K562 (cell line): ENCODE results near the gene IGSF9. TPM values are rescaled to one million over a fixed set of nuclear protein-coding genes. Genes with fewer than 3 reads are reported as not detected.

Experiments used
- ATAC-seq: fragments of 200-7000 bp; cut with Tn5 transposase; 3 replicates; pipeline ENCODE4 v1.9.1; 2020; ENCODE audit warnings: moderate library complexity
- BruUV-seq: library from RNA; stranded (reverse); fragments of 400-500 nt; replicated peaks from 2 replicates; lab custom pipeline; 2021; lab: Mats Ljungman, UMichigan
- CTCF ChIA-PET: fragments of 300-600 bp; formaldehyde crosslinking; extraction: SDS; loops from one replicate; lab custom pipeline; 2021; ENCODE audit warnings: low intra/inter-chr PET ratio; lab: Yijun Ruan, JAX
- POLR2A ChIA-PET: fragments of 300-600, 350-650 bp; sonication (Branson Sonifier 250); formaldehyde crosslinking; extraction: SDS; loops from one replicate; lab custom pipeline; 2021; ENCODE audit warnings: antibody characterized with exemption, inconsistent platforms; lab: Yijun Ruan, JAX
- DNase-seq, 4 experiments: peaks; one replicate each; pipeline versions ENCODE4 v3.0.0 to v3.0.0-alpha.2; 2011 to 2018; ENCODE audit warnings: low spot score in 3 of 4, mixed read lengths in 3 of 4; ENCODE audit errors: extremely low read depth in 1 of 4
- FAIRE-seq: peaks from 2 replicates; lab custom pipeline; 2011; peaks lifted over from hg19 to GRCh38; lab: Jason Lieb, UNC
- H2AFZ ChIP-seq: 2 replicates; pipeline ENCODE4 v1.6.0; 2011; ENCODE audit warnings: low read depth, low read length, control low read depth, inconsistent platforms
- H3K27ac ChIP-seq: fragments of 200-600 bp; 3 replicates; pipeline ENCODE4 v1.8.0; 2011; ENCODE audit warnings: low read depth, mild to moderate bottlenecking, control low read depth, inconsistent platforms, low read length, moderate library complexity, mixed read lengths; ENCODE audit errors: extremely low read depth
- H3K27me3 ChIP-seq, 2 experiments: fragments of 300-600 bp in 1 of 2; 2 replicates in 1 of 2; 3 replicates in 1 of 2; pipeline versions ENCODE4 v1.6.0 to v1.8.0; 2011; ENCODE audit warnings: inconsistent platforms in 2 of 2, low read length in 2 of 2, mild to moderate bottlenecking in 1 of 2, mixed read lengths in 1 of 2, moderate library complexity in 1 of 2; ENCODE audit not compliant: control insufficient read depth in 2 of 2, insufficient read depth in 2 of 2
- H3K36me3 ChIP-seq: fragments of 300-600 bp; 3 replicates; pipeline ENCODE4 v1.8.0; 2011; ENCODE audit warnings: mild to moderate bottlenecking, low read length, inconsistent platforms; ENCODE audit not compliant: control insufficient read depth, insufficient read depth
- H3K4me1 ChIP-seq, 2 experiments: fragments of 200-600 bp in 1 of 2; replicated peaks in 1 of 2; 2 replicates in 1 of 2; 3 replicates in 1 of 2; pipeline versions ENCODE4 v1.5.1 to v1.8.0; 2011; ENCODE audit warnings: inconsistent platforms in 2 of 2, low read length in 2 of 2, mild to moderate bottlenecking in 1 of 2, mixed read lengths in 1 of 2, moderate library complexity in 1 of 2; ENCODE audit not compliant: control insufficient read depth in 2 of 2, insufficient read depth in 2 of 2
- H3K4me2 ChIP-seq: 2 replicates; pipeline ENCODE4 v1.6.1; 2011; ENCODE audit warnings: low read length, control low read depth, inconsistent platforms, mixed read lengths; ENCODE audit not compliant: insufficient read depth
- H3K4me3 ChIP-seq: fragments of 200-600 bp; sonication (generic), shearing (Covaris generic); 2 replicates; pipeline ENCODE4 v1.5.1; 2016; ENCODE audit warnings: control low read depth, inconsistent platforms
- H3K79me2 ChIP-seq: fragments of 200-600 bp; 3 replicates; pipeline ENCODE4 v1.8.0; 2011; ENCODE audit warnings: low read length, inconsistent platforms; ENCODE audit not compliant: control insufficient read depth, insufficient read depth
- H3K9ac ChIP-seq, 2 experiments: 2 replicates each; pipeline versions ENCODE4 v1.6.0 to v1.6.1; 2011; ENCODE audit warnings: low read depth in 2 of 2, low read length in 2 of 2, control low read depth in 1 of 2, inconsistent platforms in 1 of 2, mild to moderate bottlenecking in 1 of 2, mixed read lengths in 1 of 2; ENCODE audit not compliant: insufficient read depth in 1 of 2
- H3K9me1 ChIP-seq: one replicate; pipeline ENCODE4 v1.6.0; 2011; ENCODE audit warnings: inconsistent platforms, mild to moderate bottlenecking, low read length, moderate library complexity; ENCODE audit not compliant: control insufficient read depth, insufficient read depth
- H3K9me3 ChIP-seq: replicated peaks from 2 replicates; pipeline ENCODE4 v1.5.1; 2011; ENCODE audit warnings: low read depth, low read length, inconsistent platforms; ENCODE audit not compliant: control insufficient read depth, insufficient read depth
- H4K20me1 ChIP-seq: replicated peaks from 2 replicates; pipeline ENCODE4 v1.6.1; 2011; ENCODE audit warnings: low read length, inconsistent platforms, mixed read lengths; ENCODE audit not compliant: control insufficient read depth, insufficient read depth
- FOXA3 ChIP-seq, 2 experiments: fragments of 450-650 bp in 1 of 2; sonication (generic) in 1 of 2; formaldehyde crosslinking; IDR thresholded peaks in 1 of 2; conservative IDR thresholded peaks in 1 of 2; 2 replicates each; pipeline versions ENCODE4 v1.4.0 to v1.8.0; 2020 to 2022; ENCODE audit warnings: mild to moderate bottlenecking in 2 of 2, missing genetic modification reagents in 1 of 2
- ZNF143 ChIP-seq: sonication (generic); formaldehyde crosslinking; IDR thresholded peaks from 2 replicates; pipeline ENCODE4 v1.9.0; 2022; ENCODE audit warnings: mild to moderate bottlenecking, missing genetic modification reagents
- WGBS: fragments of 100-300 bp; shearing (Covaris generic); methylation state at CpG from one replicate; pipeline ENCODE4 v1.1.6; 2016; ENCODE audit warnings: low coverage, mixed read lengths; ENCODE audit not compliant: insufficient coverage; ENCODE audit errors: missing lambda C conversion rate; 5-methylcytosine and 5-hydroxymethylcytosine counted together
- in situ Hi-C: fragments of 300-500 bp; cut with MboI; formaldehyde crosslinking; loops from 4 replicates; pipeline ENCODE4 v1.15.0; 2018; ENCODE audit warnings: inconsistent platforms, mixed read lengths
- intact Hi-C: fragments of 100-400 bp; cut with micrococcal nuclease; formaldehyde crosslinking; loops from 2 replicates; pipeline ENCODE4 v1.14.2; 2022
- polyA plus RNA-seq, 8 experiments: library from polyadenylated mRNA; depleted of rRNA in 4 of 8; stranded (reverse) in 5 of 8; unstranded in 3 of 8; fragments of >200 nt; fragmentation: Nextera tagmentation in 2 of 8; fragmentation: Illumina TruSeq in 1 of 8; extraction: Ambion mirVana in 2 of 8; extraction: Trizol in 1 of 8; gene quantifications; 2 replicates each; pipeline versions ENCODE4 v1.2.1 to v1.2.3, GENCODE V29; 2011 to 2014; ENCODE audit warnings: inconsistent platforms in 1 of 8, missing spikeins in 1 of 8
- total RNA-seq, 7 experiments: library from RNA; depleted of rRNA in 6 of 7; stranded (reverse); fragments of >200 nt in 6 of 7; fragmentation: Illumina TruSeq in 2 of 7; extraction: Trizol in 2 of 7; gene quantifications; 2 replicates each; pipeline versions ENCODE4 v1.2.1 to v1.2.3, GENCODE V29; 2011 to 2021; ENCODE audit warnings: low replicate concordance in 1 of 7

The IGSF9 gene
- total and polyA plus RNA-seq, 9 of the 15 experiments (the other 6 are each of a cell fraction or from before 2014, with no cell fraction given) = 0.03 to 0.29 (median 0.07) TPM; not detected in 1

GRCh38 chr1:159937054-159937750 lies 8.2 kb downstream of the IGSF9 start:
- Histone ChIP-seq H3K27ac (no peak overlapping the region), H3K27me3 (peaks cover 11 to 56% of the 10 kb centered on the region in 2 experiments), H3K9me1 (no peaks in the 10 kb centered on the region), H3K4me3 (no peak overlapping the region), H3K79me2 (no peaks in the 10 kb centered on the region), H3K4me1 (peaks cover 4 to 18% of the 10 kb centered on the region in 2 experiments; a peak in 4 of 5 replicates), H3K4me2 (no peak overlapping the region), H2AFZ (no peak overlapping the region), H3K9ac (no peak overlapping the region), H3K9me3 (no peaks in the 10 kb centered on the region), H4K20me1 (peaks cover 3% of the 10 kb centered on the region; the same call in 1 of the 2 replicates), H3K36me3 (no peaks in the 10 kb centered on the region)
- CTCF ChIA-PET = interaction anchor here (0.6 to 6.5 kb wide), 3 partner anchors 69 to 261 kb away, joined by 3 to 75 read pairs (median 4); no protein-coding TSS in a partner anchor
- 0 out of 4 replicates have a peak, but pooled peaks of 1 of the 2 experiments have one; percentile 12 for TF ChIP-seq FOXA3 (CRISPR knock-in tag; conservative IDR thresholded peaks at IDR 0.05 in 1 of 2, IDR thresholded peaks at IDR 0.05 in 1 of 2)
- no peak for TF ChIP-seq ZNF143 (CRISPR knock-in tag)
- POLR2A ChIA-PET = no interaction called here
- in situ Hi-C loops (loop anchor here (5.0 kb wide), 1 partner anchor 70 kb away; no protein-coding TSS in a partner anchor), intact Hi-C loops (loop anchor here (5.0 kb wide), 2 partner anchors 140 to 145 kb away; partner anchors contain the start of gene KCNJ9)
- no peak for DNase-seq
- no peak for ATAC-seq
- 6% methylated on average over 3 of the region's 4 CpGs for WGBS
- no TSS peak for BruUV-seq
- FAIRE-seq = no peak
